Measurements from ENCODE around the gene FUOM. TPM values are rescaled to one million over a fixed set of nuclear protein-coding genes. Genes with fewer than 3 reads are reported as not detected.
"Not testable (repeated sequence)": the region's sequence is repeated elsewhere in the genome, so short reads cannot be mapped to it uniquely, and the experiment has no call there.

The FUOM gene
- polyA plus RNA-seq, 4 donors, result 10.8 to 25.1 (median 15.4) TPM

DNA sequence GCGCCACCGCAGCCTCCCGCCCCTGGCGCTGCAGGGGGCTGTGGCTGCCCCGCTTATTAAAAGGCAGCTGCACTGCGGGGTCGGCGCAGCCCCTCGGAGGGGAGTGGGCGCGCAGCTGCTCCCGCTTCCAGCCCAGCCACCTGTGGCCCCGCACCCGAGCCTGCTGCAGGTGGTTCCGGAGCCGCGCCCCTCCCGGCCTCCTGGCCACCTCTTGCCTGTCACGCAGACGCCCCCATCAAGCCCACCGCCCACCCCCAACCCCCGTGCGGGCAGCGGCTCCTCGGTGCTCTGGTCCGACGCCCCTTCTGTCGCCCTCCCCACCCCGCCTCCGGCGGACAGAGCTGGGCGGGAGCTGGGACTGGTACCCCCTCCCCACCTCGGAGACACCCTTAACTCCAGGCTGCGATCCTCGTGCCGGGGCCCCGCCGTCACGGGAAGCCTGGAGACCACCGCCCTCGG lies 21.7 kb downstream of the FUOM start:
- DNase-seq (ENCODE audit: low read depth in 4 of 4, low spot score in 3 of 4), result no peak

DNA sequence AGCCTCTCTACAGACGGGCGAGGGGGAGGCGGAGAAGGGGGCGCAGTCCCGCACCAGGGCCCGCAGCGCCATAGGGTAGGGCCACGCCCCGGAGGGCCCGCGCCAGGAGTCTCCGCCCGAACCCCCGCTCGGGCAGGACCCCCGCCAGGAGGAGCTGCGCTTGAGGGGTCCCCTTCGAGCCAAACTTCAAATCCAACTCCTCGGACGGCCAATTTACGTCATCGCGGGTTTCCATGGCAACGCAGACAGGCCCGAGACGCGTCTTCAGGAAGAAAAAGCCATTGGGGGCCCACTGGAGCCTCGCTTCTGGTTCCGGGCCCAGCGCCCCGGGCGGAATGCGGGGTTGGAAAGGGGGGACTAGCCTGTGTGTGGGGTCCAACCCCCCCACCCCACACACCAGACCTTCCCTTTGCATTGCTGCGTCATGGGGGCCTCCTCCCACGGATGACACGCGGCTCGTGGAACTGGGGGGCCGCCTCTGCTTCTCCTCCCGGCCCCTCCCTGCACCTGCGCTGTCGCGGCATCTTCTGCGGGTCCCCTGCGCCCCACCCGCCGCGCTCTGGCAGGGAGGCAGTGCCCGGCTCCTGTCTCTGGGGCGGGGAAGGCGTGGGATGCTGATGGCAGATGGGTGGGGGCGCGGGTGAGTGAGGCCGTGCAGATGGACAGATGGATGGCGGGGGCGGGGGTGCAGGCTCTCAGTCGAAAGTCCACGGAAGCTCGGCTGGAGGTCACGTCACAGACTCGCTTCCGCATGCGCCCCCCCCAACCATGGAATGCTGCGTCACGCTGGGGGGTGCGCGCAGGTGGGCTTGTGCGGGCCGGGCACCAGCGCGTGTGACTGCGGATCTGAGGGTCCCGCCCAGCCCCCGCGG lies 22.3 kb downstream of the FUOM start:
- DNase-seq (ENCODE audit: low read depth in 4 of 4, low spot score in 3 of 4), result no peak

DNA sequence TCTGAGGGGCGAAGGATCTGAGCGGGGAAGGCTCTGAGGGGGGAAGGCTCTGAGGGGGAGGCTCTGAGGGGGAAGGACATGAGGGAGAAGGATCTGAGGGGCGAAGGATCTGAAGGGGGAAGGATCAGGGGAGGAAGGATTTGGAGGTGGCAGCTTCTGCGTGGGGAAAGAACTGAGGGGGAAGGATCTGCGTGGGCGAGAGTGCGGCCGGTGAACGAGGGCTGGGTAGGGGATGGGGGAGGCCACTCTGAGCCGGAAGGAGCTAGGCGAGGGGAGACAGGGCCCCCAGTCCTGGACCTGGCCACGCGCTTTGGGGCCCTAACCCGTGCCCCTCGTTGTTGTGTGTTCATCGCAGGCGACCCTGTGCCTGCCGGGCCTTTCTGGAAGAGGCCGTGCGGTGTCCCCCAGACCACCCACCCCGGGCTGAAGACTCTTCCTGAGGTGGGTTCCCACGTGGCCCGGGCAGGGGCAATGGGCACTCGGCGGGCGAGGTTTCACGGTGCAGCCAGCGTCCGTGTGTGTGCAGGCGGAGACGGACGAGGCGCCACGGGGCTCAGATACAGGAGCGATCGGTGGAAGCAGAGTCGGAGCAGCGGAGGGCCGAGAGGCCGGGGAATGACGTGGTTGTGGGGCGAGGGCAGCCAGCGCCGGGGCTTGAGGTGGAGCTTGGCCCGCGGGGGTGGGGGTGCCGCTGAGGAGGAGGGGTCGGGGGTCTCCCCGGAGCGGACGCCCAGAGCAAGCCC lies 23.1 kb downstream of the FUOM start:
- DNase-seq (ENCODE audit: low read depth in 4 of 4, low spot score in 3 of 4), result no peak

DNA sequence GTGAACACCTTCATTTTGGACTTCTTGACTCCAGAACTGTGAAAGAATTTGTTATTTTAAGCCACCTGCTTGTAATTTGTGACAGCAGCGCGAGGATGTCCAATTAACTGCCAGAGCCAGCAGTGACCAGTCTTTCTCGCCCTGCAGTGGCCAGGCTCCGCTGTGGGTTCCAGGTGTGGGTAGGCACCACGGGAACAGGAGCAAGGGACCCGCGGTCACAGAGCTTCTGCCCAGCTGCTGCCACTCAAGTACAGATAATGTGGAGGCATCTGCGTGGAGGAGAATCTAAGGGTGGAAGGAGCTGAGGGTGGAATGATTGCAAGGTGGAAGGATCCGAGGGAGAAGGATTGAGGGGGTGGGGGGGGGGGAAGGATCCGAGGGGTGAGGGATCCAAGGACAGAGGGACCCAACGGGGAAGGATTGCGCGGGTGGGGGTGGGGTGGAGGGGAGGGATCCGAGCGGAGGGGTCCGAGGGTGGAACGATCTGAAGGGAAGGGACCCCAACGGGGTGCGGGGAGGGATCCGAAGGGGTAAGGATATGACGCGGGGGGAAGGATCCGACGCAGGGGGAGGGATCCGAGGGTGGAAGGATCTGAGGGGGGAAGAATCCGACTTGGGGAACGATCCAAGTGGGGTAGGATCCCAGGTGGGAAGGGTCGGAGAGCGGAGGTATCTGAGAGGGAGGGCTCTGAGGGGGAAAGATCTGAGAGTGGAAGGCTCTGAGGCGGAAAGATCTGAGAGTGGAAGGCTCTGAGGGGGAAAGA lies 24.7 kb downstream of the FUOM start:
- DNase-seq (ENCODE audit: low read depth in 4 of 4, low spot score in 3 of 4), result no peak

DNA sequence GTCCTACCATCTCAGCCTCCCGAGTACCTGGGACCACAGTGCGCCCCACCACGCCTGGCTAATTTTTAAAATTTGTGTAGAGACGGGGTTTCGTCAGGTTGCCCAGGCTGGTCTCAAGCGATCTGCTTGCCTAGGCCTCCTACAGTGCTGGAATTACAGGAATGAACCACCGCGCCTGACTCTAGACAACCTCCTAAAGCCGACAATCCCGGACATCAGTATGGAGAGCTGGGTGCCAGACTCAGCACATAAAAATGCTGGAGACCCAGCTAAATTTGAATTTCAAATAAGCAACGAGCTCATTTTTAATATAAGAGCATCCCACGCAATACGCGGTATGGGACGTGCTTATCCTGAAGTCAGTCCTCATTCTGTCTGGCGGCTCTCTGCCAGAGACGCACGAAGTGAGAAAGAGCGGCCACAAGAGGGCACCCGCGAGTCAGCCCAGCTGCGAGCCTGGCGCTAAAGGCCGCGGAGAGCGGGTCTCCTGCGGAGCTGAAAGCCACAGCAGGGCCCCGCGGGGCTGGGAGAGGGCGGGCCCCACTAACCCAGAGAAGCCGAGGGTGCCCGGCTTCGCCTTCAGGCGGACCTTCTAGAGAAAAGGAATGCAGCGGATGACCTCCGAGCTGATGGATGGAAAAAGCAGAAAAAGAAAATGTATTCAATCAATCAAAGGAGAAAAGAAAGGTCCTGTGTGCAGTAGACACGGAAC lies 28.2 kb downstream of the FUOM start:
- DNase-seq (ENCODE audit: low read depth in 4 of 4, low spot score in 3 of 4), result peak in 2 of 4 donors; percentile 69 to 72

DNA sequence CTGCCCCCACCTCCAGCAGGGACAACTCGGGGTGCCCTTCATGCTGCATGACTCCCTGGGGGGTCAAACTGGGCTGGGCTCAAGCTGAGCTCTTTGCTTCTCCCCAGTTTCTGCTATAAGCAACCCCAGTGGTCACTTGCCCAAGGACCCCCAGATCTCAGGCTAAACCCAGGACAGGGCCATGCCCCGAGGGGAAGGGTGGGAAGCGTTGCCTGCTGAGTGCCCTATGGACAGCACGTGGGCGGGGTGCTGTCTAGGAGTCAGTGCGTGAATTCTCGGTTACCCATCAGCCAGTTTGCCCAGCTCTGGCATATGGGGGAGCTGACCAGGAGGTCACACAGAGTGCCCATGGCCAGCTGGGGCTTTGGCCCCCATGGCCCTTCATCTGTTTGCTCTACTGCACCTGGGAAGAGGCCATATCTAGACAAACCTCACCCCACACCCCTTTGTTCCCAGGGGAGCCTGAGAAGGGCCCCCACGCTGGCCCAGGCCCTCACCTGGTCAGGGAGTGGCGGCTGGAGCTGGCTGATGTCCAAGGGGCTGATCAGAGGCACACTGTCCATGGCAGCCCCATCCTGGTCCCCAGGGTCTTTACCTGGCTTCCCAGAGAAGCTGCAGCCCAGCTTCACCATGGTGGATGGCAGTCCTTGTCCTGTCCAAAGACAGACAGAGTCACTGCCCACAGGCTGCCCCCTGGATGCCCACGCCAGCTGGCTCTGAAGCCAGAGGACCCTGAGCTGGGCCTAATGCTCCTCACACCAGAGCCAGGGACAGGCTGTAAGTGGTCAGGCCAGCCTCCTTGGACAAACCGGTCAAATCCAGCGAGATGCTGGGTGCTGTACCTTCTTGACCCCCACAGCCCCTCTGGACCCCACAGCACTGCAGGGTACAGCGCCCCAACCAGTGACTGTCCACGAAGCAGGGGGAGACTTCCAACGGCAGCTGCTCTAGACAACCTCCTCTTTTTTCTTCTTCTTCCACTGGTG lies 29.2 kb downstream of the FUOM start:
- no peak for DNase-seq (ENCODE audit: low read depth in 4 of 4, low spot score in 3 of 4)

DNA sequence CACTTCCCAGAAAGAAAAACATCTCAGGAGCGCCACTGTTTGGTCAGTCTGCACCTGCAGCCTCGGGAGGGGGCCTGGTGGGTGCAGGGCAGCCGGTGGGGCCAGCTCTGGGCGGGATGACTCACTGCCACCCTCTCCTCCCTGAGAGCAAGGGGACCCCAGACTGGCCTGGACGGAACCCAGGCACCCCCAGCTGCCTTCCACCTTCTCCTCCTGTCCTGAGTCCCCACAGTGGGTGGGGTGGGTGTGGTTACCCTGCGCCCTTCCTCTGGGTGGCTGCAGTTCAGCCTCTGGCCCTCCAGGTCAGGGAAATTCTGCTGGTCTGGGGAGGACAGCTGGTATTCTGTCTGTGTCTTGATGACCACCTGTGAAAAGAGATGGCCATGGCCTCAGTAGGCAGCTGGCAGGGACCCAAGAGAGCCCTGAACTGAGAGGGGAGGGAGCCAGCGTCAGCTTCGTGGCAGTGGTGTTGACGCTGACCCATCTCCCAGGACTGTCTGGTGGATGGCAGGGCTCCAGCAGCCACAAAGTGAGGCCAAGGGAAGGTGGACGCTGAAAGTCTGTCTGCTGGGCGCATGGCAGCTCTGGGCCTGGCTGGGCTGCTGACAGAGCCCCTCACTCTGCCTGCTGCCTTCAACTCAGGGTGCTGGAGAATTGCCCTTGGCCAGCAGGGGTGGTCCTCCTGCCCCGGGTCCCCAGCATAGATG lies 30.0 kb downstream of the FUOM start:
- no peak for DNase-seq (ENCODE audit: low read depth in 4 of 4, low spot score in 3 of 4)

DNA sequence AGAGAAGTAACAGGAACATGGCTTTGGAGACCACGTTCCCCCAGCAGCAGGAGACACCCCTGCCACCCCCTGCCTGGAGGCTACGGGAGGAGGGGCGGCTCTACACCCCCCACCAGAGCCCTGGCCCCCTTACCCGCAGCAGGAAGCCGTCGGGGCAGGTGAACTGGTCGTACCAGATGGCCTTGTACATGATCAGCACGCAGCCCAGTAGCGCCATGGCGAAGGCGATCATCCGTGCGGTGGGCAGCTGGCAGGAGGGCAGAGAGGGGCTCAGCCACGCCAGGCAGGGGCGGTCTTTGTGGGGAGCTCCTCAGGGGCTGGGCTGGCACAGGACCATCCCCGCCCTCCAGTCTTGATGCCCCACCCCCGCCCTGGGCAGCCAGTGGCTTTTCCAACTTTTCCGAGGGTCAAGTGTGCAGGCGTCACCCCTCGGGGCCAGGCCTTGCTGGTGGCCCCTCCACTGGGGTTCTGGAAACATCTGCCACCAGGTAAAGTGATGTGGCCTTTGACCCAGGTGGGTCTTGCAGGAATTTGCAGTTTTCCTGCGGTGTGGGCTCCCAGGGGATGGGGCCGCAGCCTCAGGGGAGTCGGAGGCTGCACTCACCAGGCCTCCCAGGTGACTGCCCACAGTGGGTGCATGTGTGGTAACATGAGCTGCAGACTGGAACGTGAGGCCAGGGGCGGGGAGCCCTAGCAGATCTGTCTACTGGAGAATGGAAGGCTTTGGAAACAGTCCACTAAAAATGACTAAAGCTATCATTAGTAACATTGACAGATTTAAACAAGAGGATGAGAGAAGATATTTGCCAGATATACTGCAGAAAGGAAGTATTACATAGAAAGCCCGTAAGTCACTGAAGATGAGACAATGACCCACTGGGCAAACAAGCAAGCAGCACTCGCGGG lies 30.8 kb downstream of the FUOM start:
- DNase-seq (ENCODE audit: low read depth in 4 of 4, low spot score in 3 of 4), result no peak

DNA sequence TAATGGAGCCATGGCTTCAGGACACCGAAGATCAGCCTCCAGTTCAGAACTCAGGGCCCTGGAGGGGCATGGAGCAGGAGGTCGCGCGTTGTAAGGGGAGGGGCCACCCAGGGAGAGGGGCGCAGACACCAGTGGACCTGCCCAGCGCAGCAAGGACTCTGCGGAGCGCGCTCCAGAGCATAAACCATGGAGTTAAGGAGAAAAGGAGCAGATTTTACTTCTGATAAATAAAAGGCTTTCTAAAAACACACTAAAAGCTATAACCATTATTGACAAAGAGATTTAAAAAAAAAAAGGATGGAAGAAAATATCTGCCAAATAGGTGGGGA lies 31.6 kb downstream of the FUOM start:
- DNase-seq (ENCODE audit: low read depth in 4 of 4, low spot score in 3 of 4), result no peak

DNA sequence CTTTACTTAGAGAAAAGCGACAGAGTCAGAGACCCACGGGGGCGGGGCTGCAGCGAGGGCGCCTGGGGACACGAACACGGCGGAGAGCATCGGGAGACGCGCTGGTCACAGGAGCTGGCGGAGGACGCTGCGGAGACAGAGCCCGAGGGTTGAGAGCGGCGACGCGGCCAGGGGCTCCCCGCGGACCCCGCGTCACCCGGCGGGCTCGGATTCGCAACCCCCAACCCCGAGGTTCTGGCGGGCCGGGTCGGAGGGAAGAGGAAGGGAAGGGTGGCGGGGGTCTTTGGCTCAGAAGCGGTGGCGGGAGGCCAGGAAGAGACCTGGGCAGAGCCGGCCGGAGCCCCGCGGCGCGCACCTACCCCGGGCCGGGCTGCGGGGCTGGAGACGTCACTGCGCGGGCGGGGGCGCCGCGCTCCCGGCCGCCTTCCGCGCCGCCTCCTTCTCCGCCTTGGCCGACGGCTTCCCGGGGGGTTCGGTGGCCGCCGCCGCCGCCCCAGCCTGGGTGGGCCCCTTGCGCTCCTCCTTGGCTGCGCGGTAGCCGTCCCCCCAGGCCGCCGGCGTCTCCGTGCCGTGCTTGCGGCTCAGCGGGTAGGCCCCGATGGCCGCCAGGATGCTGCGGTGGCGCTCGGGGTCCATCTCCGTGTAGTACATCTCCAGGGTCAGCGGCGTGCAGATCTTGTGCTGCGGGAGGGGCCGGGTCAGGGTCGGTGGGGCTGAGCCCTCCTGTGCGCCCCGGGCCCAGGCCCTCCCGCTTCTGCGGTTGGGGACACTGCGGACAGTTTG lies 32.2 kb downstream of the FUOM start:
- DNase-seq (ENCODE audit: low read depth in 4 of 4, low spot score in 3 of 4), result no peak

DNA sequence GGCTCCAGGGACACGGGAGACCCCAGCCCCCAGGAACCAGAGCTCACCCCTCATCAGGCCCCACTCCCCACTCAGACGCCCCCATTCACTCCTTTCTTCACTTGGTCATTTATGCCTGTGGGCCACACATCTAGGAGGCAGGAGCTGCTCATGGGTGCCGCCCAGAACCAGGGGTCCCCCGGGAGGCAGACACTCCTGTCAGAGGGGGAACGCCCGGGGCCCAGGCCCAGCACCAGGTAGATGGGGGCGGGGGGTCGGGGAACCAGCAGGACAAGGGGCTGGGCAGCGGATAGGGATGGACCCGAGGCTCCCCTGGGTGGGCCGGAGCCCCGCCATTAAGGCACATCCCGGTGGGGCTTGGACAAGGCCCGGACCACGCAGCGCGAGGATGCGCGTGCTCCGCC lies 33.0 kb downstream of the FUOM start:
- DNase-seq (ENCODE audit: low read depth in 4 of 4, low spot score in 3 of 4), result no peak

DNA sequence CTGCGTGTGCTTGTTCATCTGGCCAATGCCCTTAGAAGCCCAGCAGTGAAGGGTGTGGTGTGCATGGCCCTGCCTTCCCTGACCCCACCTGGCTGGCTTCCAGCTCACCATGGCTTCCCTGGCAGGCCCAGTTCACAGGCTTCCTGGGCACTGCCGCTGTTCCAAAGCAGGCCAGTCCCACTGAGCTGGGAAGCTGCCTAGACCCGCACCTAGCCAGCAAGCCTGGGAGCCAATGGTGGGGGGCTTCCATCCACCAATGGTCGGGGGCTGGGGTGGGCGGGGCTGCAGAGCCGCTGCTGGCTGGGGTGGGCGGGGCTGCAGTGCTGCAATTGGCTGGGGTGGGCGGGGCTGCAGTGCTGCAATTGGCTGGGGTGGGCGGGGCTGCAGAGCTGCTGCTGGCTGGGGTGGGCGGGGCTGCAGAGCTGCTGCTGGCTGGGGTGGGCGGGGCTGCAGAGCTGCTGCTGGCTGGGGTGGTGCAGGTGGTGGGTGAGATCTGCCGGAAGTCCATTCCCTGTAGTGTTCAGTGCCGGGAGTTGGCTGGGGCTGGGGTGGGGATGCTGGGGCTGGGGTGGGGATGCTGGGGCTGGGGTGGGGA lies 33.5 kb downstream of the FUOM start:
- DNase-seq (ENCODE audit: low read depth in 4 of 4, low spot score in 3 of 4), result no peak

DNA sequence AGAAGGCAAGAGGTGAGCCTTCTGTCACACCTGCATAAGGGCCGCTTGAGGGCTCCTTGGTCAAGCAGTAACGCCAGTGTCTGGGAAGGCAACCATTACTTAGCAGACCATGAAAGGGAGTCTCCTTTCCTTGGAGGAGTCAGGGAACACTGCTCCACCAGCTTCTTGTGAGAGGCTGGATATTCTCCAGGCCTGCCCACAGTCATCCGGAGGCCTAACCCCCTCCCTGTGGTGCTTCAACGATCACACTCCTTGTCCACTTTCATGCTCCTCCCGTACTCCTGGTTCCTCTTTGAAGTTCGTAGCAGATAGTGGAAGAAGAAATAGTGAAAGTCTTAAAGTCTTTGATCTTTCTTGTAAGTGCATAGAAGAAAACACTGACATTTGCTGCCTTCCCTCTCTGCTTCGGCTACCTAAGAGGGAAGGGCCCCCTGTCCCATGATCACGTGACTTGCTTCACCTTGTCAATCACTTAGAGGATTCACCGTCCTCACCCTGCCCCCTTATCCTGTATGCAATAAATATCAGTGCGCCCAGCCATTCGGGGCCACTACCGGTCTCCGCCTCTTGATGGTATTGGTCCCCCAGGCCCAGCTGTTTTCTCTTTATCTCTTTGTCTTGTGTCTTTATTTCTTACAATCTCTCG lies 35.6 kb downstream of the FUOM start:
- DNase-seq (ENCODE audit: low read depth in 4 of 4, low spot score in 3 of 4), result not testable (repeated sequence)

DNA sequence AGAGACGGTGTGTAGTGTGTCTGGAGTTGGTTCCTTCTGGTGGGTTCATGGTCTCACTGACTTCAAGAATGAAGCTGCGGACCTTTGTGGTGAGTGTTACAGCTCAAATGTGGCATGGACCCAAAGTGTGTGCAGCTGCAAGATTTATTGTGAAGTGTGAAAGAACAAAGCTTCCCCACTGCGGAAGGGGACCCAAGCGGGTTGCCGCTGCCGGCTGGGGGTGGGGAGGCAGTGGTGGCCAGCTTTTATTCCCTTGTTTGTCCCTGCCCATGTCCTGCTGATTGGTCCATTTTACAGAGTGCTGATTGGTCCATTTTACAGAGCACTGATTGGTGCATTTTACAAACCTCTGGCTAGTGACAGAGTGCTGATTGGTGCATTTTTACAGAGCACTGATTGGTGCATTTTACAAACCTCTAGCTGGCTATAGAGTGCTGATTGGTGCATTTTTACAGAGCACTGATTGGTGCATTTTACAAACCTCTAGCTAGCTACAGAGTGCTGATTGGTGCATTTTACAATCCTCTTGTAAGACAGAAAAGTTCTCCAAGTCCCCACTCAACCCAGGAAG lies 36.9 kb downstream of the FUOM start:
- not testable (repeated sequence) for DNase-seq (ENCODE audit: low read depth in 4 of 4, low spot score in 3 of 4)

DNA sequence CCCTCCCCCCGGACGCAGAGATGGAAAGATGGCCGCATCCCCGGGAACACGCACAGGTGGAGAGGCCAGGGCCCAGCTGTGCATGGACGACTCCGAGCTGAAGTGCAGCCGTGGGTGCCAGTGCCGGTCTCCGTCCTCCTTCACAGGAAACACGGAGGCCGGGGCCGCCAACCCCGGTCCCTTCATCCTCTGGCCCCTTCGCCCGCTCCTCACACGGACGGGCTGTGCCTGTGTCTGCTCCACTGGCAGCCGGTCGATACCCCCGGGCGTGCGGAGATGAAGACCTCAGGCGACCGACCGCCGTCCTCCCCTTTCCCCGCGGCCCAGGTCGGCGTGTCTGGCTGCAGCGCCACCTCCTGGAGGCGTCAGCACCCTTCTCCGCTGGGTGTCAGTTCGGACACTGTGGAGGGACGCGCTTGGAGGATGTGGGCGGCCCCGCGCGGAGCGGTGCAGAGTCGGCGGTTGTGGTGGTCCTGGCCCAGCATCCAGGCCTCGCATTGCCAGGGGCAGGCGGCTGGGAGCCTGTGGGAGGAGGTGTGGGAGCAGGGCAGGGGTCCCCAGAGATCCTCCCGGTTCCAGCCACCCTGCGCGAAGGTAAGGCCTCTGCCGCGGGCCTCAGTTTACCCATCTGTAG lies 39.2 kb downstream of the FUOM start:
- no peak for DNase-seq (ENCODE audit: low read depth in 4 of 4, low spot score in 3 of 4)

All from left renal pelvis (tissue), 4 donors.